HepG2 (cell line): ENCODE measurements around the gene NIP7. TPM values are rescaled to one million over a fixed set of nuclear protein-coding genes. Genes with fewer than 3 reads are reported as not detected.

ENCODE experiments used
- KLF9 ChIP-seq: IDR thresholded peaks from 2 replicates; pipeline ENCODE4 v1.6.1; 2016; ENCODE audit warnings: low read depth
- MAFF ChIP-seq: IDR thresholded peaks from 2 replicates; pipeline ENCODE4 v1.6.1; 2011; ENCODE audit warnings: low read depth, low read length, improper control_type of control experiment
- PRPF4 ChIP-seq: fragments of 200-400 bp; formaldehyde crosslinking; IDR thresholded peaks from 2 replicates; pipeline ENCODE4 v1.6.1; 2016; ENCODE audit warnings: low read length, low read depth; ENCODE audit not compliant: poor library complexity, severe bottlenecking
- RERE ChIP-seq: IDR thresholded peaks from 2 replicates; pipeline ENCODE4 v1.6.1; 2016; ENCODE audit warnings: low read depth, missing genetic modification reagents, missing compliant biosample characterization
- RNF2 ChIP-seq: fragments of 450-650 bp; conservative IDR thresholded peaks from 2 replicates; pipeline ENCODE4 v1.6.1; 2016; ENCODE audit warnings: low read depth
- SAP130 ChIP-seq: IDR thresholded peaks from 2 replicates; pipeline ENCODE4 v1.6.1; 2016; ENCODE audit warnings: low read depth
- ZEB1 ChIP-seq: IDR thresholded peaks from 2 replicates; pipeline ENCODE4 v1.6.1; 2012; ENCODE audit warnings: mild to moderate bottlenecking, low read depth, inconsistent platforms; ENCODE audit not compliant: insufficient replicate concordance
- ZFP91 ChIP-seq: sonication (generic); formaldehyde crosslinking; IDR thresholded peaks from 2 replicates; pipeline ENCODE4 v1.9.0; 2022; ENCODE audit warnings: missing genetic modification reagents, mild to moderate bottlenecking, borderline replicate concordance
- ZNF713 ChIP-seq: sonication (generic); formaldehyde crosslinking; IDR thresholded peaks from 2 replicates; pipeline ENCODE4 v1.4.0; 2020; ENCODE audit warnings: mild to moderate bottlenecking, missing genetic modification reagents
- polyA plus RNA-seq, 8 experiments: library from polyadenylated mRNA; depleted of rRNA in 3 of 8; stranded (reverse) in 7 of 8; unstranded in 1 of 8; fragments of >200 nt; fragmentation: Illumina TruSeq in 4 of 8; extraction: Trizol in 4 of 8; gene quantifications; 2 replicates each; pipeline versions ENCODE4 v1.2.1 to v1.2.3, GENCODE V29; 2011 to 2016; ENCODE audit warnings: low read depth in 4 of 8, missing spikeins in 1 of 8, mixed read lengths in 1 of 8; ENCODE audit not compliant: insufficient read depth in 1 of 8
- total RNA-seq, 5 experiments: library from RNA; depleted of rRNA; stranded (reverse); fragments of >200 nt; fragmentation: Illumina TruSeq; extraction: Trizol; gene quantifications; 2 replicates each; pipeline ENCODE4 v1.2.3, GENCODE V29; 2016; ENCODE audit warnings: low read depth in 1 of 5
- TF ChIP-seq, protein P1 (sequence below), 2 experiments: fragments of 450-650 bp in 1 of 2; sonication (generic) in 1 of 2; formaldehyde crosslinking in 1 of 2; IDR thresholded peaks; 2 replicates each; pipeline versions ENCODE4 v1.6.1 to v1.8.0; 2016 to 2022; ENCODE audit warnings: antibody characterized with exemption in 1 of 2, mild to moderate bottlenecking in 1 of 2, missing genetic modification reagents in 1 of 2

The NIP7 gene
- total and polyA plus RNA-seq, 2 of the 13 experiments (the other 11 are each of a cell fraction or from before 2014, with no cell fraction given): 15.3 to 114 TPM

GRCh38 chr16:69311533-69312387 lies 27.8 kb upstream of the NIP7 start (continued):
- no peak for TF ChIP-seq RERE (CRISPR knock-in tag)
- no peak for TF ChIP-seq PRPF4
- TF ChIP-seq RNF2: 0 out of 2 replicates have a peak, but pooled peaks have one; percentile 15
- no peak for TF ChIP-seq KLF9 (CRISPR knock-in tag)
- TF ChIP-seq MAFF: no peak
- TF ChIP-seq SAP130 (CRISPR knock-in tag): peak; percentile 93
- TF ChIP-seq ZEB1: no peak
- TF ChIP-seq ZNF713 (CRISPR knock-in tag): no peak
- TF ChIP-seq ZFP91 (CRISPR knock-in tag): peak; percentile 64; the same call in 1 of the 2 replicates
- TF ChIP-seq, protein P1, sequence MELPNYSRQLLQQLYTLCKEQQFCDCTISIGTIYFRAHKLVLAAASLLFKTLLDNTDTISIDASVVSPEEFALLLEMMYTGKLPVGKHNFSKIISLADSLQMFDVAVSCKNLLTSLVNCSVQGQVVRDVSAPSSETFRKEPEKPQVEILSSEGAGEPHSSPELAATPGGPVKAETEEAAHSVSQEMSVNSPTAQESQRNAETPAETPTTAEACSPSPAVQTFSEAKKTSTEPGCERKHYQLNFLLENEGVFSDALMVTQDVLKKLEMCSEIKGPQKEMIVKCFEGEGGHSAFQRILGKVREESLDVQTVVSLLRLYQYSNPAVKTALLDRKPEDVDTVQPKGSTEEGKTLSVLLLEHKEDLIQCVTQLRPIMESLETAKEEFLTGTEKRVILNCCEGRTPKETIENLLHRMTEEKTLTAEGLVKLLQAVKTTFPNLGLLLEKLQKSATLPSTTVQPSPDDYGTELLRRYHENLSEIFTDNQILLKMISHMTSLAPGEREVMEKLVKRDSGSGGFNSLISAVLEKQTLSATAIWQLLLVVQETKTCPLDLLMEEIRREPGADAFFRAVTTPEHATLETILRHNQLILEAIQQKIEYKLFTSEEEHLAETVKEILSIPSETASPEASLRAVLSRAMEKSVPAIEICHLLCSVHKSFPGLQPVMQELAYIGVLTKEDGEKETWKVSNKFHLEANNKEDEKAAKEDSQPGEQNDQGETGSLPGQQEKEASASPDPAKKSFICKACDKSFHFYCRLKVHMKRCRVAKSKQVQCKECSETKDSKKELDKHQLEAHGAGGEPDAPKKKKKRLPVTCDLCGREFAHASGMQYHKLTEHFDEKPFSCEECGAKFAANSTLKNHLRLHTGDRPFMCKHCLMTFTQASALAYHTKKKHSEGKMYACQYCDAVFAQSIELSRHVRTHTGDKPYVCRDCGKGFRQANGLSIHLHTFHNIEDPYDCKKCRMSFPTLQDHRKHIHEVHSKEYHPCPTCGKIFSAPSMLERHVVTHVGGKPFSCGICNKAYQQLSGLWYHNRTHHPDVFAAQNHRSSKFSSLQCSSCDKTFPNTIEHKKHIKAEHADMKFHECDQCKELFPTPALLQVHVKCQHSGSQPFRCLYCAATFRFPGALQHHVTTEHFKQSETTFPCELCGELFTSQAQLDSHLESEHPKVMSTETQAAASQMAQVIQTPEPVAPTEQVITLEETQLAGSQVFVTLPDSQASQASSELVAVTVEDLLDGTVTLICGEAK (IDR thresholded peaks at IDR 0.05): no peak
- TF ChIP-seq, protein P1 (CRISPR knock-in tag; IDR thresholded peaks at IDR 0.05): peak; percentile 11; the same call in 1 of the 2 replicates
